Upper lobe of left lung (tissue), 6 donors: ENCODE measurements around the gene ZBTB22. TPM values are rescaled to one million over a fixed set of nuclear protein-coding genes. Genes with fewer than 3 reads are reported as not detected.
"Not testable (repeated sequence)": the region's sequence is repeated elsewhere in the genome, so short reads cannot be mapped to it uniquely, and the experiment has no call there.

Source experiments
- ATAC-seq, 2 donors: fragments of 200-7000 bp; cut with Tn5 transposase; one replicate each; pipeline ENCODE4 v1.9.1; 2022; ENCODE audit warnings: mild to moderate bottlenecking in 2 of 2, moderate library complexity in 2 of 2; ENCODE audit not compliant: low FRiP score in 2 of 2
- DNase-seq, 2 donors: peaks; one replicate each; pipeline ENCODE4 v3.0.0-alpha.2; 2019 to 2020
- H3K27ac ChIP-seq, 4 donors: fragments of 200-600 bp; sonication (generic); one replicate each; pipeline ENCODE4 v1.5.1; 2016 to 2019
- H3K27me3 ChIP-seq, 4 donors: fragments of 200-600 bp; sonication (generic); one replicate each; pipeline ENCODE4 v1.5.1; 2017 to 2019
- H3K36me3 ChIP-seq, 4 donors: fragments of 200-600 bp; sonication (generic); one replicate each; pipeline ENCODE4 v1.5.1; 2016 to 2019
- H3K4me1 ChIP-seq, 4 donors: fragments of 200-600 bp; sonication (generic); one replicate each; pipeline ENCODE4 v1.5.1; 2018 to 2019
- H3K4me3 ChIP-seq, 4 donors: fragments of 200-600 bp; sonication (generic); one replicate each; pipeline ENCODE4 v1.5.1; 2017 to 2019; ENCODE audit warnings: mild to moderate bottlenecking in 2 of 4, moderate library complexity in 1 of 4
- H3K9me3 ChIP-seq, 4 donors: fragments of 200-600 bp; sonication (generic); one replicate each; pipeline ENCODE4 v1.5.1; 2018 to 2019
- EP300 ChIP-seq, 4 donors: sonication (generic); formaldehyde crosslinking; IDR thresholded peaks; one replicate each; pipeline ENCODE4 v1.5.1; 2017; ENCODE audit warnings: antibody characterized with exemption in 4 of 4, control low read depth in 2 of 4
- POLR2A ChIP-seq, 4 donors: fragments of 450-650 bp; IDR thresholded peaks; one replicate each; pipeline ENCODE4 v1.5.1; 2016 to 2017; ENCODE audit warnings: antibody characterized with exemption in 4 of 4, mild to moderate bottlenecking in 2 of 4
- POLR2AphosphoS5 ChIP-seq, 2 donors: sonication (generic); formaldehyde crosslinking; IDR thresholded peaks; one replicate each; pipeline ENCODE4 v1.5.1; 2017; ENCODE audit warnings: antibody characterized with exemption in 2 of 2
- WGBS, 2 donors: methylation state at CpG; one replicate each; pipeline ENCODE4 v1.1.5; 2017 to 2018; 5-methylcytosine and 5-hydroxymethylcytosine counted together
- total RNA-seq, 6 donors: library from RNA; depleted of rRNA in 4 of 6; stranded (reverse); fragments of >200 nt in 4 of 6; gene quantifications; one replicate each; pipeline versions ENCODE4 v1.1.0 to v1.2.1, GENCODE V29; 2016 to 2021
- TF ChIP-seq, protein P1 (sequence below), 6 experiments: fragments of 450-650 bp in 4 of 6; fragments of 200-600 bp in 2 of 6; sonication (generic) in 2 of 6; IDR thresholded peaks; one replicate each; pipeline ENCODE4 v1.5.1; 2016 to 2019; ENCODE audit warnings: antibody characterized with exemption in 6 of 6
- donor health status: DM: no; HTN: no; CAD: no; lungs with moderate emphysema.
- donor health status: DM: no; HTN: yes; CAD: no; lungs with severe emphysema.

The ZBTB22 gene
- total RNA-seq, 6 donors from 2014 or later: 24.2 to 32.5 (median 28.2) TPM

DNA sequence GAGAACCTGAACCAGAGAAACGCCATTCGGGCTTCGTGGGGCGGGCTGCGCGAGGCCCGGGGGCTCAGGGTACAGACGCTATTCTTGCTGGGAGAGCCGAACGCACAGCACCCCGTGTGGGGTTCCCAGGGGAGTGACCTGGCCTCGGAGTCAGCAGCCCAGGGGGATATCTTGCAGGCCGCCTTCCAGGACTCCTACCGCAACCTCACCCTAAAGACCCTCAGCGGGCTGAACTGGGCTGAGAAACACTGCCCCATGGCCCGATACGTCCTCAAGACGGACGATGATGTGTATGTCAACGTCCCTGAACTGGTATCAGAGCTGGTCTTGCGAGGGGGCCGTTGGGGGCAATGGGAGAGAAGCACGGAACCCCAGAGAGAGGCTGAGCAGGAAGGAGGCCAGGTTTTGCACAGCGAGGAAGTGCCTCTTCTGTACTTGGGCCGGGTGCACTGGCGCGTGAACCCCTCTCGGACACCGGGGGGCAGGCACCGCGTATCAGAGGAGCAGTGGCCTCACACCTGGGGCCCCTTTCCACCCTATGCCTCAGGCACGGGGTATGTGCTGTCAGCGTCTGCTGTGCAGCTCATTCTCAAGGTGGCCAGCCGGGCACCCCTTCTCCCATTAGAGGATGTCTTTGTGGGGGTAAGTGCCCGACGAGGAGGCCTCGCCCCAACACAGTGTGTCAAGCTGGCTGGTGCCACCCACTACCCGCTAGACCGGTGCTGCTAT is 39.7 kb downstream of the ZBTB22 start:
- Histone ChIP-seq H3K27ac (peak overlapping the region; percentile 89 to 97 (median 92)), H3K9me3 (no peaks in the 10 kb centered on the region), H3K36me3 (peaks cover 0 to 80% (median 44%) of the 10 kb centered on the region in 4 donors), H3K4me3 (peak overlapping the region; percentile 63 to 91 (median 73)), H3K27me3 (no peaks in the 10 kb centered on the region), H3K4me1 (peaks cover 45 to 63% (median 54%) of the 10 kb centered on the region in 4 donors)
- no peak for DNase-seq
- TF ChIP-seq, protein P1, sequence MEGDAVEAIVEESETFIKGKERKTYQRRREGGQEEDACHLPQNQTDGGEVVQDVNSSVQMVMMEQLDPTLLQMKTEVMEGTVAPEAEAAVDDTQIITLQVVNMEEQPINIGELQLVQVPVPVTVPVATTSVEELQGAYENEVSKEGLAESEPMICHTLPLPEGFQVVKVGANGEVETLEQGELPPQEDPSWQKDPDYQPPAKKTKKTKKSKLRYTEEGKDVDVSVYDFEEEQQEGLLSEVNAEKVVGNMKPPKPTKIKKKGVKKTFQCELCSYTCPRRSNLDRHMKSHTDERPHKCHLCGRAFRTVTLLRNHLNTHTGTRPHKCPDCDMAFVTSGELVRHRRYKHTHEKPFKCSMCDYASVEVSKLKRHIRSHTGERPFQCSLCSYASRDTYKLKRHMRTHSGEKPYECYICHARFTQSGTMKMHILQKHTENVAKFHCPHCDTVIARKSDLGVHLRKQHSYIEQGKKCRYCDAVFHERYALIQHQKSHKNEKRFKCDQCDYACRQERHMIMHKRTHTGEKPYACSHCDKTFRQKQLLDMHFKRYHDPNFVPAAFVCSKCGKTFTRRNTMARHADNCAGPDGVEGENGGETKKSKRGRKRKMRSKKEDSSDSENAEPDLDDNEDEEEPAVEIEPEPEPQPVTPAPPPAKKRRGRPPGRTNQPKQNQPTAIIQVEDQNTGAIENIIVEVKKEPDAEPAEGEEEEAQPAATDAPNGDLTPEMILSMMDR (IDR thresholded peaks at IDR 0.05): peak in 1 of 6 experiments; percentile 5
- no peak for TF ChIP-seq EP300 (IDR thresholded peaks at IDR 0.05)
- peak; percentile 2 to 21 for ATAC-seq
- 27 to 45% methylated on average over 25 to 26 of the region's 39 CpGs for WGBS, 2 donors

DNA sequence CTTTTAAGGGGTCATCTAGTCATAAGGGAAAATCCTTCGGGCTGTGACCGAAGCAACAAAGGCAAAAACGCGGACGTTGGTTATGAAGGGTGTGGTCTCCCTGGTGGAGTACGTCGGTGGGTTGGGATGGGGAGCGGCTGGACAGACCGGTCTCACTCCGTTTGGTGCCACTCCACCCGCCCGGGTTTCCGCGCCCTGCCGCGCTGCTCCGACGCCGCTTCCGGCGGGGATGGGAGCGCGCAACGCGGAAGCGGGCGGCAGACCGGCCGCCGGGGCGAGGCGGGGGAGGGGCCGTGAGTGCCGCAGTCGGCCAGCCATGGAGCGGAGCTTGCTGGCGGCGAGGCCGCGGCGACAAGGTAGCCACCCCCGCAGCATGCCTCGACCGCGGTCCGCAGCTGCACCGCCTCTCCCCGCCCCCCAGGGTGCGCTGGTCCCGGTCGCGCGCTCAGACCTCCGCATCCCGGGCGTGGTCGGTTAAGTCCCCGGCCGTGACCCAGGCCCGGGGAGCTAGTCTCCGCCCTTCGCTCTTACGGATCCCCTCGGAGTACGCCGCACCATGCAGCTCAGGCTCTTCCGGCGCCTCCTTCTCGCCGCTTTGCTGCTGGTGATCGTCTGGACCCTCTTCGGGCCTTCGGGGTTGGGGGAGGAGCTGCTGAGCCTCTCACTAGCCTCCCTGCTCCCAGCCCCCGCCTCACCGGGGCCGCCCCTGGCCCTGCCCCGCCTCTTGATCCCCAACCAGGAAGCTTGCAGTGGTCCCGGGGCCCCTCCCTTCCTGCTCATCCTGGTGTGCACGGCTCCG is 40.5 kb downstream of the ZBTB22 start, which contains the start of gene B3GALT4:
Gene B3GALT4 (plus strand): TSS at position 260 of the 799 bp plus-strand sequence. CDS start 297 bp downstream, at position 557.
- ATAC-seq (peak; percentile 80 to 88), DNase-seq (peak; percentile 80 to 95)
- peaks cover 51 to 71% (median 58%) of the 10 kb centered on the region in 4 donors for H3K4me1 ChIP-seq

DNA sequence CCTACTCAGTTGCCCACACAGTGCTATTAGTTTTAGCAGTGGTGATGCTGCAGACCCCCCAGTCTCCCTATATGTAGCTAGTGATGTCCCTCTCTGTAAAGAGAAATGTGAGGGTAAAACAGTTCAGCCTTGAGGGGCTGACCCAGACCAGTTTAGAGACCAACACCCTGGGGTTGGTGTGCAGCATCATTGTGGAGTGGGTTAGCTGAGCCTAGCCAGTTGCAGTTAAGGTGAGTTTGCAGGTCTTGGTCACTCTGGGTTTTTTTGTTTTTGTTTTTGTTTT is 41.0 kb downstream of the ZBTB22 start:
- no peaks in the 10 kb centered on the region for H3K27me3 ChIP-seq
- no peaks in the 10 kb centered on the region for H3K9me3 ChIP-seq
- H3K36me3 ChIP-seq: peaks cover 0 to 70% (median 39%) of the 10 kb centered on the region in 4 donors
- H3K27ac ChIP-seq: peak overlapping the region; percentile 89 to 97 (median 92)
- TF ChIP-seq POLR2AphosphoS5 (IDR thresholded peaks at IDR 0.05) (no peak), EP300 (IDR thresholded peaks at IDR 0.05) (no peak), POLR2A (IDR thresholded peaks at IDR 0.05) (no peak)
- TF ChIP-seq, protein P1 (IDR thresholded peaks at IDR 0.05): no peak
- H3K4me1 ChIP-seq: peaks cover 51 to 72% (median 58%) of the 10 kb centered on the region in 4 donors
- no peak for DNase-seq
- ATAC-seq: no peak
- H3K4me3 ChIP-seq: peak overlapping the region; percentile 63 to 91 (median 73)

More for the DNA sequence above, 40.5 kb downstream of the ZBTB22 start, which contains the start of gene B3GALT4:
- Histone ChIP-seq H3K27ac (peak within 1 kb of the TSS; percentile 89 to 97 (median 92)), H3K27me3 (no peaks in the 10 kb centered on the region), H3K4me3 (peak within 1 kb of the TSS; percentile 63 to 91 (median 73)), H3K9me3 (no peaks in the 10 kb centered on the region), H3K36me3 (peaks cover 0 to 74% (median 40%) of the 10 kb centered on the region in 4 donors)
- 1 to 2% methylated on average over 40 to 56 of the region's 80 CpGs for WGBS, 2 donors
- TF ChIP-seq, protein P1 (IDR thresholded peaks at IDR 0.05): peak; percentile 55 to 92 (median 79)
- TF ChIP-seq POLR2A (IDR thresholded peaks at IDR 0.05): peak in 3 of 4 donors; percentile 69 to 93 (median 82)
- TF ChIP-seq POLR2AphosphoS5 (IDR thresholded peaks at IDR 0.05): peak; percentile 81 to 84
- TF ChIP-seq EP300 (IDR thresholded peaks at IDR 0.05): peak in 1 of 4 donors; percentile 27

DNA sequence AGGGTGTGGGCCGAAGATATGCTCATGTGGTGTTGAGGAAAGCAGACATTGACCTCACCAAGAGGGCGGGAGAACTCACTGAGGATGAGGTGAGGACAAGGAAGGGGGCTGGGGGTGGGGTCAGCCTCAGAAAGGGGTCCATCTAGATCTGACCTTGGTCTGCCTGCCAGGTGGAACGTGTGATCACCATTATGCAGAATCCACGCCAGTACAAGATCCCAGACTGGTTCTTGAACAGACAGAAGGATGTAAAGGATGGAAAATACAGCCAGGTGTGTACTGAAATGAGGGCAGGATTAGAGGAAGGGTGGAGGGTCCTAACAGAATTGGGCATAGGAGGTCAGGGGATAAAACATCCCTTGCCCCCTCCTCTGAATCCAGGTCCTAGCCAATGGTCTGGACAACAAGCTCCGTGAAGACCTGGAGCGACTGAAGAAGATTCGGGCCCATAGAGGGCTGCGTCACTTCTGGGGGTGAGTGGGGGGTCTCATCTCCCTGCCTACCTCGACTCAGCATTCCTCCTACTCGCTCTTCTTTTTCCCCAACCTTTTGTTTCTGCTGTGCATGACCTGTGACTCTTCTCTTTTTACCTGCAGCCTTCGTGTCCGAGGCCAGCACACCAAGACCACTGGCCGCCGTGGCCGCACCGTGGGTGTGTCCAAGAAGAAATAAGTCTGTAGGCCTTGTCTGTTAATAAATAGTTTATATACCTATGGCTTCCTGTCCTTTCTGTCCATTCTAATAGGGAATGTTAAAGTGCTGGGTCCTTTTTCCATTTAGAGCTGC is 41.6 kb downstream of the ZBTB22 start:
- Histone ChIP-seq H3K4me3 (peak overlapping the region in 3 of 4 donors; percentile 67 to 91 (median 79)), H3K36me3 (peaks cover 0 to 65% (median 38%) of the 10 kb centered on the region in 4 donors), H3K27ac (peak overlapping the region; percentile 89 to 97 (median 92)), H3K4me1 (peaks cover 51 to 74% (median 60%) of the 10 kb centered on the region in 4 donors)
- not testable (repeated sequence) for H3K9me3 ChIP-seq, H3K27me3 ChIP-seq, ATAC-seq
- DNase-seq: peak in 1 of 2 donors; percentile 51
- 81 to 83% methylated on average over 16 of the region's 16 CpGs for WGBS, 2 donors
